Measurements from ENCODE around the gene CTXND2. TPM values are rescaled to one million over a fixed set of nuclear protein-coding genes. Genes with fewer than 3 reads are reported as not detected.

Gene CTXND2
- total RNA-seq, 1 experiment from 2014 or later = not detected

DNA sequence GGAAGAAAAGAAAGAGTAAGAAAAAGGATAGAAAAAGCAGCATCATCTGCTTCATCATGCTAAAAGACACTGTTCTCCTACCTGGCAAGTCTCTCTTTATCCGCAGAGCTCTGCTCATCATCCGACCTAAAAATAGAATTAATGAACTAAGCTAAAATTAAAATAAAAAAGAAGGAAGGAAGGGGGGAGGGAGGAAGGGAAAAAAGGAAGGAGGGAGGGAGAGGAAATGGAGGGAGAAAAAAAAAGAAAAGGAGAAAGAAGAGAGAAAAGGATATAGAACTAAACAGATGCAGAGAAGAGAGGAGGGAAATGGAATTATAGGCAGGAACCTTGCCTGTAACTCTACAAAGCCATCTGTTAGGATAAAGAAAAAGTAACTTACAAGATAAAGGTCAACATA lies 44.6 kb upstream of the CTXND2 start:
- H3K79me2 ChIP-seq (ENCODE audit: insufficient read depth, low read length) = no peaks in the 10 kb centered on the region
- no peaks in the 10 kb centered on the region for H4K20me1 ChIP-seq (ENCODE audit: insufficient read depth)
- RAD21 ChIA-PET (ENCODE audit: low non-redundant PET in 1 of 2, low total read pairs in 2 of 2, uncharacterized antibody in 2 of 2, unreplicated experiment in 2 of 2) = no interaction called here
- intact Hi-C loops (cut with micrococcal nuclease) = no loop called here
- CTCF ChIA-PET = no interaction called here
- H3K36me3 ChIP-seq (ENCODE audit: control insufficient read depth in 1 of 2, insufficient read depth in 2 of 2, low read length in 2 of 2) = peaks cover 4 to 5% of the 10 kb centered on the region in 2 experiments; a peak in 2 of 4 replicates
- DNase-seq (ENCODE audit: low read depth, low spot score) (no peak), ATAC-seq (no peak)
- H3K4me3 ChIP-seq (replicated peaks in 1 of 2; ENCODE audit: low read depth in 1 of 2, low read length in 2 of 2) = no peak overlapping the region
- H3K4me1 ChIP-seq (ENCODE audit: control insufficient read depth in 1 of 2, insufficient read depth in 2 of 2, low read length in 2 of 2) = no peaks in the 10 kb centered on the region
- POLR2A ChIA-PET = no interaction called here
- H3K9me3 ChIP-seq (ENCODE audit: control insufficient read depth in 1 of 2, insufficient read depth in 1 of 2, low read depth in 1 of 2, low read length in 2 of 2) = no peaks in the 10 kb centered on the region
- no peak overlapping the region for H3K27ac ChIP-seq (ENCODE audit: low read depth, low read length)
- H2AFZ ChIP-seq (ENCODE audit: low read depth, low read length, poor library complexity, severe bottlenecking) = no peak overlapping the region
- H3K9me2 ChIP-seq (ENCODE audit: insufficient read depth) = no peaks in the 10 kb centered on the region
- BruUV-seq (replicated peaks) = no TSS peak
- TF ChIP-seq SIN3A (IDR thresholded peaks at IDR 0.05; ENCODE audit: low read depth) (no peak), ZFX (IDR thresholded peaks at IDR 0.05) (no peak), SP1 (IDR thresholded peaks at IDR 0.05; ENCODE audit: low read depth) (no peak), ELF1 (IDR thresholded peaks at IDR 0.05; ENCODE audit: borderline replicate concordance, low read depth) (no peak), JUND (IDR thresholded peaks at IDR 0.05) (no peak), CBX3 (IDR thresholded peaks at IDR 0.05; ENCODE audit: low read depth) (no peak)
- TF ChIP-seq, protein P1, sequence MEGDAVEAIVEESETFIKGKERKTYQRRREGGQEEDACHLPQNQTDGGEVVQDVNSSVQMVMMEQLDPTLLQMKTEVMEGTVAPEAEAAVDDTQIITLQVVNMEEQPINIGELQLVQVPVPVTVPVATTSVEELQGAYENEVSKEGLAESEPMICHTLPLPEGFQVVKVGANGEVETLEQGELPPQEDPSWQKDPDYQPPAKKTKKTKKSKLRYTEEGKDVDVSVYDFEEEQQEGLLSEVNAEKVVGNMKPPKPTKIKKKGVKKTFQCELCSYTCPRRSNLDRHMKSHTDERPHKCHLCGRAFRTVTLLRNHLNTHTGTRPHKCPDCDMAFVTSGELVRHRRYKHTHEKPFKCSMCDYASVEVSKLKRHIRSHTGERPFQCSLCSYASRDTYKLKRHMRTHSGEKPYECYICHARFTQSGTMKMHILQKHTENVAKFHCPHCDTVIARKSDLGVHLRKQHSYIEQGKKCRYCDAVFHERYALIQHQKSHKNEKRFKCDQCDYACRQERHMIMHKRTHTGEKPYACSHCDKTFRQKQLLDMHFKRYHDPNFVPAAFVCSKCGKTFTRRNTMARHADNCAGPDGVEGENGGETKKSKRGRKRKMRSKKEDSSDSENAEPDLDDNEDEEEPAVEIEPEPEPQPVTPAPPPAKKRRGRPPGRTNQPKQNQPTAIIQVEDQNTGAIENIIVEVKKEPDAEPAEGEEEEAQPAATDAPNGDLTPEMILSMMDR (IDR thresholded peaks at IDR 0.05 in 2 of 3, conservative IDR thresholded peaks at IDR 0.05 in 1 of 3; ENCODE audit: borderline replicate concordance in 1 of 3, insufficient read depth in 1 of 3, low read depth in 2 of 3, low read length in 2 of 3) = no peak
- no peak overlapping the region for H3K4me2 ChIP-seq (ENCODE audit: low read length)
- H3K27me3 ChIP-seq (ENCODE audit: insufficient read depth, low read length) = no peaks in the 10 kb centered on the region
- H3K9ac ChIP-seq (ENCODE audit: low read length) = no peak overlapping the region

DNA sequence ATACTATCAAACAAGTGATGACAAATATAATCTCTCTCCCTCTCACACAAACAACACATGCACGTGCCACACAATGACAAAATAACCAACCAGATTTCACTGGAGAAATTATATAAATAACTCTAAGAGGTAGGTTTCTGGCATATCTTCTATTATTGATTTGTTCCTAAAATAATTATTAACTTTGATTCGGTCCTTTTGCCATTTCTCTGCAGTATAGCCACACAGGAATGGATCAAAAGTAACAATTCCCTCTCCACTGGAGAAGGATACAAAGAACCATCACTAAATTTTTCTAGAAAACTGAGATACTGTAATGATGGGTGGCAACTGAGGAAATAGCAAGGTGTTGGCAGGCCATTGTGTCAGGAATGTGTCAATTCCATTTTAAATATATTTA lies 44.0 kb upstream of the CTXND2 start:
- ChIA-PET POLR2A (no interaction called here), RAD21 (ENCODE audit: low non-redundant PET in 1 of 2, low total read pairs in 2 of 2, uncharacterized antibody in 2 of 2, unreplicated experiment in 2 of 2) (no interaction called here), CTCF (no interaction called here)
- H3K9ac ChIP-seq (ENCODE audit: low read length) = no peak overlapping the region
- no peak overlapping the region for H3K27ac ChIP-seq (ENCODE audit: low read depth, low read length)
- BruUV-seq (replicated peaks) = no TSS peak
- TF ChIP-seq SP1 (IDR thresholded peaks at IDR 0.05; ENCODE audit: low read depth) = no peak
- no peak for TF ChIP-seq POLR2A (IDR thresholded peaks at IDR 0.05; ENCODE audit: borderline replicate concordance, extremely low read depth, insufficient read depth, insufficient read length)
- TF ChIP-seq CBX3 (IDR thresholded peaks at IDR 0.05; ENCODE audit: low read depth) = no peak
- TF ChIP-seq, protein P2, sequence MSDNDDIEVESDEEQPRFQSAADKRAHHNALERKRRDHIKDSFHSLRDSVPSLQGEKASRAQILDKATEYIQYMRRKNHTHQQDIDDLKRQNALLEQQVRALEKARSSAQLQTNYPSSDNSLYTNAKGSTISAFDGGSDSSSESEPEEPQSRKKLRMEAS (IDR thresholded peaks at IDR 0.05) = no peak
- TF ChIP-seq, protein P3, sequence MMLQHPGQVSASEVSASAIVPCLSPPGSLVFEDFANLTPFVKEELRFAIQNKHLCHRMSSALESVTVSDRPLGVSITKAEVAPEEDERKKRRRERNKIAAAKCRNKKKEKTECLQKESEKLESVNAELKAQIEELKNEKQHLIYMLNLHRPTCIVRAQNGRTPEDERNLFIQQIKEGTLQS (IDR thresholded peaks at IDR 0.05) = no peak
- TF ChIP-seq ELF1 (IDR thresholded peaks at IDR 0.05; ENCODE audit: borderline replicate concordance, low read depth) = no peak
- no peak for TF ChIP-seq CEBPB (IDR thresholded peaks at IDR 0.05; ENCODE audit: low read depth)
- no peak for TF ChIP-seq SRF (IDR thresholded peaks at IDR 0.05; ENCODE audit: low read depth)
- no peak for TF ChIP-seq TCF7L2 (IDR thresholded peaks at IDR 0.05; ENCODE audit: borderline replicate concordance, extremely low read depth, insufficient read depth, insufficient read length)
- no peak for TF ChIP-seq EZH2 (IDR thresholded peaks at IDR 0.05)
- H2AFZ ChIP-seq (ENCODE audit: low read depth, low read length, poor library complexity, severe bottlenecking) = no peak overlapping the region
- H3K4me2 ChIP-seq (ENCODE audit: low read length) = no peak overlapping the region
- DNase-seq (ENCODE audit: low read depth, low spot score) (no peak), ATAC-seq (no peak)
- H3K9me3 ChIP-seq (ENCODE audit: control insufficient read depth in 1 of 2, insufficient read depth in 1 of 2, low read depth in 1 of 2, low read length in 2 of 2) = no peaks in the 10 kb centered on the region
- intact Hi-C loops (cut with micrococcal nuclease) = no loop called here
- H3K9me2 ChIP-seq (ENCODE audit: insufficient read depth) = no peaks in the 10 kb centered on the region
- H3K36me3 ChIP-seq (ENCODE audit: control insufficient read depth in 1 of 2, insufficient read depth in 2 of 2, low read length in 2 of 2) = peaks cover 4 to 5% of the 10 kb centered on the region in 2 experiments; a peak in 3 of 4 replicates
- no peaks in the 10 kb centered on the region for H3K4me1 ChIP-seq (ENCODE audit: control insufficient read depth in 1 of 2, insufficient read depth in 2 of 2, low read length in 2 of 2)
- no peaks in the 10 kb centered on the region for H3K27me3 ChIP-seq (ENCODE audit: insufficient read depth, low read length)
- no peaks in the 10 kb centered on the region for H3K79me2 ChIP-seq (ENCODE audit: insufficient read depth, low read length)
- H3K4me3 ChIP-seq (replicated peaks in 1 of 2; ENCODE audit: low read depth in 1 of 2, low read length in 2 of 2) = no peak overlapping the region
- H4K20me1 ChIP-seq (ENCODE audit: insufficient read depth) = no peaks in the 10 kb centered on the region
